Neural cell (in vitro differentiated cells): ENCODE data around the gene MOGAT2. TPM values are rescaled to one million over a fixed set of nuclear protein-coding genes. Genes with fewer than 3 reads are reported as not detected.

Experiments used
- H2AFZ ChIP-seq: fragments of 200-600, 300-800 bp; sonication (generic), shearing (Covaris generic); 2 replicates; pipeline ENCODE4 v1.6.0; 2014; ENCODE audit warnings: low read depth, mild to moderate bottlenecking, antibody characterized with exemption, low read length, moderate library complexity
- H3F3A ChIP-seq: fragments of 200-600 bp; shearing (Covaris generic); 2 replicates; pipeline ENCODE4 v1.6.1; 2016; ENCODE audit warnings: mild to moderate bottlenecking, moderate library complexity, mixed read lengths, antibody characterized with exemption, low read length; ENCODE audit not compliant: insufficient read depth, poor library complexity, severe bottlenecking
- H3K27ac ChIP-seq: fragments of 200-600, 300-800 bp; sonication (generic), shearing (Covaris generic); 2 replicates; pipeline ENCODE4 v1.5.1; 2014; ENCODE audit warnings: mild to moderate bottlenecking, low read length, moderate library complexity
- H3K27me3 ChIP-seq: fragments of 300-800, 200-600 bp; sonication (generic), shearing (Covaris generic); 2 replicates; pipeline ENCODE4 v1.6.0; 2014; ENCODE audit warnings: mild to moderate bottlenecking, low read depth, low read length, moderate library complexity; ENCODE audit not compliant: insufficient read depth
- H3K36me3 ChIP-seq: fragments of 300-800, 200-600 bp; sonication (generic), shearing (Covaris generic); 2 replicates; pipeline ENCODE4 v1.5.1; 2014; ENCODE audit warnings: mild to moderate bottlenecking, antibody characterized with exemption, low read length, moderate library complexity; ENCODE audit not compliant: insufficient read depth
- H3K4me2 ChIP-seq: fragments of 300-800, 200-600 bp; sonication (generic), shearing (Covaris generic); 2 replicates; pipeline ENCODE4 v1.6.0; 2014; ENCODE audit warnings: mild to moderate bottlenecking, low read length
- H3K4me3 ChIP-seq: fragments of 300-800, 200-600 bp; sonication (generic), shearing (Covaris generic); 2 replicates; pipeline ENCODE4 v1.5.1; 2014; ENCODE audit warnings: mild to moderate bottlenecking, low read length, moderate library complexity
- H3K79me2 ChIP-seq: fragments of 200-600 bp; shearing (Covaris generic); replicated peaks from 2 replicates; pipeline ENCODE4 v1.6.0; 2014; ENCODE audit warnings: mild to moderate bottlenecking, low read length, moderate library complexity; ENCODE audit not compliant: insufficient read depth
- H3K9ac ChIP-seq: fragments of 300-800, 200-600 bp; sonication (generic), shearing (Covaris generic); 2 replicates; pipeline ENCODE4 v1.6.1; 2016; ENCODE audit warnings: mild to moderate bottlenecking, low read length, mixed read lengths
- H3K9me2 ChIP-seq: fragments of 200-600 bp; shearing (Covaris generic); 2 replicates; pipeline ENCODE4 v1.6.1; 2016; ENCODE audit warnings: mild to moderate bottlenecking, low read length, mixed read lengths; ENCODE audit not compliant: insufficient read depth
- H3K9me3 ChIP-seq: fragments of 200-600, 300-800 bp; sonication (generic), shearing (Covaris generic); 2 replicates; pipeline ENCODE4 v1.6.1; 2016; ENCODE audit warnings: mild to moderate bottlenecking, mixed run types, low read length, moderate library complexity, mixed read lengths
- H4K20me1 ChIP-seq: fragments of 200-600 bp; shearing (Covaris generic); 2 replicates; pipeline ENCODE4 v1.6.1; 2016; ENCODE audit warnings: mild to moderate bottlenecking, mixed run types; ENCODE audit not compliant: insufficient read depth
- CTCF ChIP-seq: fragments of 450-650 bp; IDR thresholded peaks from 2 replicates; pipeline ENCODE4 v1.5.1; 2014; ENCODE audit warnings: antibody characterized with exemption, mild to moderate bottlenecking, moderate library complexity; ENCODE audit not compliant: poor library complexity, severe bottlenecking
- EP300 ChIP-seq: fragments of 450-650 bp; conservative IDR thresholded peaks from 2 replicates; pipeline ENCODE4 v1.6.1; 2014; ENCODE audit warnings: antibody characterized with exemption, mild to moderate bottlenecking, moderate library complexity; ENCODE audit not compliant: poor library complexity, severe bottlenecking
- EZH2 ChIP-seq: fragments of 200-600, 300-800 bp; shearing (Covaris generic), sonication (generic); IDR thresholded peaks from 2 replicates; pipeline ENCODE4 v1.6.1; 2014; ENCODE audit warnings: antibody characterized with exemption, low read length, borderline replicate concordance, mild to moderate bottlenecking; ENCODE audit not compliant: insufficient read depth, poor library complexity, severe bottlenecking
- MXI1 ChIP-seq: fragments of 450-650 bp; conservative IDR thresholded peaks from 2 replicates; pipeline ENCODE4 v1.6.1; 2014; ENCODE audit warnings: antibody characterized with exemption, mild to moderate bottlenecking; ENCODE audit not compliant: poor library complexity, severe bottlenecking
- POLR2AphosphoS5 ChIP-seq: IDR thresholded peaks from 2 replicates; pipeline ENCODE4 v1.6.1; 2012
- RAD21 ChIP-seq: fragments of 450-650 bp; conservative IDR thresholded peaks from 2 replicates; pipeline ENCODE4 v1.6.1; 2014; ENCODE audit warnings: antibody characterized with exemption, mild to moderate bottlenecking, moderate library complexity
- SMC3 ChIP-seq: fragments of 450-650 bp; conservative IDR thresholded peaks from 2 replicates; pipeline ENCODE4 v1.6.1; 2014; ENCODE audit warnings: antibody characterized with exemption, mild to moderate bottlenecking, moderate library complexity; ENCODE audit not compliant: poor library complexity
- TAF1 ChIP-seq: IDR thresholded peaks from 2 replicates; pipeline ENCODE4 v1.6.1; 2012; ENCODE audit warnings: low read depth
- polyA plus RNA-seq: library from polyadenylated mRNA; depleted of rRNA; stranded (reverse); fragments of >200 nt; gene quantifications from 2 replicates; pipeline ENCODE4 v1.2.3, GENCODE V29; 2014
- TF ChIP-seq, protein P1 (sequence below): IDR thresholded peaks from 2 replicates; pipeline ENCODE4 v1.6.1; 2012; ENCODE audit warnings: borderline replicate concordance

Gene MOGAT2
- polyA plus RNA-seq, 1 donor from 2014 or later, result not detected

GRCh38 chr11:75733431-75734107 lies 15.9 kb downstream of the MOGAT2 start:
- Histone ChIP-seq H2AFZ (no peak overlapping the region), H3K4me2 (no peak overlapping the region), H3K9me3 (no peaks in the 10 kb centered on the region), H3K9ac (no peak overlapping the region), H3K36me3 (no peaks in the 10 kb centered on the region), H3K27me3 (no peaks in the 10 kb centered on the region), H4K20me1 (no peaks in the 10 kb centered on the region), H3K9me2 (no peaks in the 10 kb centered on the region), H3F3A (no peaks in the 10 kb centered on the region), H3K27ac (no peak overlapping the region), H3K79me2 (no peaks in the 10 kb centered on the region), H3K4me3 (no peak overlapping the region)
- TF ChIP-seq SMC3 (no peak), RAD21 (no peak), EZH2 (no peak), EP300 (no peak), POLR2AphosphoS5 (no peak), CTCF (no peak), MXI1 (no peak)
- TF ChIP-seq, protein P1, sequence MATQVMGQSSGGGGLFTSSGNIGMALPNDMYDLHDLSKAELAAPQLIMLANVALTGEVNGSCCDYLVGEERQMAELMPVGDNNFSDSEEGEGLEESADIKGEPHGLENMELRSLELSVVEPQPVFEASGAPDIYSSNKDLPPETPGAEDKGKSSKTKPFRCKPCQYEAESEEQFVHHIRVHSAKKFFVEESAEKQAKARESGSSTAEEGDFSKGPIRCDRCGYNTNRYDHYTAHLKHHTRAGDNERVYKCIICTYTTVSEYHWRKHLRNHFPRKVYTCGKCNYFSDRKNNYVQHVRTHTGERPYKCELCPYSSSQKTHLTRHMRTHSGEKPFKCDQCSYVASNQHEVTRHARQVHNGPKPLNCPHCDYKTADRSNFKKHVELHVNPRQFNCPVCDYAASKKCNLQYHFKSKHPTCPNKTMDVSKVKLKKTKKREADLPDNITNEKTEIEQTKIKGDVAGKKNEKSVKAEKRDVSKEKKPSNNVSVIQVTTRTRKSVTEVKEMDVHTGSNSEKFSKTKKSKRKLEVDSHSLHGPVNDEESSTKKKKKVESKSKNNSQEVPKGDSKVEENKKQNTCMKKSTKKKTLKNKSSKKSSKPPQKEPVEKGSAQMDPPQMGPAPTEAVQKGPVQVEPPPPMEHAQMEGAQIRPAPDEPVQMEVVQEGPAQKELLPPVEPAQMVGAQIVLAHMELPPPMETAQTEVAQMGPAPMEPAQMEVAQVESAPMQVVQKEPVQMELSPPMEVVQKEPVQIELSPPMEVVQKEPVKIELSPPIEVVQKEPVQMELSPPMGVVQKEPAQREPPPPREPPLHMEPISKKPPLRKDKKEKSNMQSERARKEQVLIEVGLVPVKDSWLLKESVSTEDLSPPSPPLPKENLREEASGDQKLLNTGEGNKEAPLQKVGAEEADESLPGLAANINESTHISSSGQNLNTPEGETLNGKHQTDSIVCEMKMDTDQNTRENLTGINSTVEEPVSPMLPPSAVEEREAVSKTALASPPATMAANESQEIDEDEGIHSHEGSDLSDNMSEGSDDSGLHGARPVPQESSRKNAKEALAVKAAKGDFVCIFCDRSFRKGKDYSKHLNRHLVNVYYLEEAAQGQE, result no peak

GRCh38 chr11:75734491-75735180 lies 17.0 kb downstream of the MOGAT2 start:
- Histone ChIP-seq H4K20me1 (no peaks in the 10 kb centered on the region), H3K9me2 (no peaks in the 10 kb centered on the region), H3F3A (no peaks in the 10 kb centered on the region), H2AFZ (no peak overlapping the region), H3K79me2 (no peaks in the 10 kb centered on the region), H3K27me3 (no peaks in the 10 kb centered on the region), H3K4me2 (no peak overlapping the region), H3K27ac (no peak overlapping the region), H3K4me3 (no peak overlapping the region), H3K9ac (no peak overlapping the region), H3K9me3 (no peaks in the 10 kb centered on the region), H3K36me3 (no peaks in the 10 kb centered on the region)
- no peak for TF ChIP-seq MXI1
- no peak for TF ChIP-seq POLR2AphosphoS5
- TF ChIP-seq SMC3, result no peak
- TF ChIP-seq EP300, result no peak
- TF ChIP-seq, protein P1, result no peak
- no peak for TF ChIP-seq EZH2
- no peak for TF ChIP-seq CTCF
- TF ChIP-seq TAF1, result no peak
